HG03469 (cell line): ENCODE measurements around the gene C5.

Source experiments
- ATAC-seq: cut with Tn5 transposase; IDR thresholded peaks from one replicate; pipeline ENCODE4 v1.9.1; 2021; ENCODE audit warnings: mild to moderate bottlenecking, moderate library complexity, moderate number of reproducible peaks; ENCODE audit not compliant: unreplicated experiment

Gene C5

DNA sequence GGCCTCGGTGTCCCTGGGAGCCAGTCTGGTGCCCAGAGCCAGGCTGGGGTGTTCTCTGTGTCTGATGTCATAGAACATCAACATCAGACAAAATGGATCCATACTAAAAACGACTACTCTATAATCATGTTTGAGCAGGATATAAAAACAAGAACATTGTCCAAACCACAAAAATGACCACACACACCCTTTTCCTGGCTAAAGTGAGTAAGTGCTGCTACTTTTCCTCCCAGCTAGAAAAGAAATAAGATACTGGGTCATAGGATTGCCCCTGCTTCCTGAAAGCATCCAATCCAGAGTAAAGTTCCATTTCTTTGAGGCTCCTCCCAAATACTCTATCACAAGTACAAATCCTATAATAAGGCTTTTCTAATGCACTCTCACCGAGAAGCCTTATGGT, 103.8 kb downstream of the C5 start:
- no peak for ATAC-seq

DNA sequence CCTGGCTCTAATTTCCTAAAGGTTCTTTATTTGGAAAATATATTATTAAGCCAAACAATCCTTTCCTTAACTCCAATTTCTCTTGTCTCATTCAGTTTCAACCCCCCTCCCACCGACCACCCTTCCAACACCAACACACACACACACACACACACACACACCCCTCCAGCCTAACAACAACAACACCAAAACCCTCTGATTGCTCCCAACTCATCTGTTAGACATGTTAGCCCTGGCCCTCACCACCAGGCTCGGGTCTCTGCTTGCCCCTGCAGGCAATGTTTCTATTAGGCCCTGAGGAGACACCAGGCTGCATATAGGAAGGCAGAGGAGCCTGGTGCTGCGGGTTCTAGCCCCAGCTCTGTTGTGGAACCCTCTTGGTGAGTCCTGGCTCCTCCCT, 105.1 kb downstream of the C5 start:
- no peak for ATAC-seq

DNA sequence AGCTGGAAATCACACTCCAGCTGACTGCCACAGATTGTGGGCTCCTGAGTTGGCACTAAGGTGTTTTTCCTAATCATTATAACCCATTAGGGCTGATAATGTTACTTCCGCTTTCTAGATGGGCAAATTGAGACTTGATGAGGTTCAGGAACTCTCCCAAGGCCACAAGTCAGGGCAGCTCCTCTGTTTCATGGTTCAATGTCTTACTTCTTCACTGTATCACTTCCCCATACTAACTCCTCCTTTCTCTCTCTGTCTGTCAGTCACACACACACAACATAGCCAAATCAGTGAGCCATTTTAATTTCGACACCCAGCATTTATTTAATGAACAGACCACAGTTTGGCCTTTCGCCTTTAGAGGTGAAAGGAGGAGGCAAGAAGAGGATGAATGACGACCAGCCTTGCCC, 105.6 kb downstream of the C5 start:
- peak; percentile 88 for ATAC-seq

DNA sequence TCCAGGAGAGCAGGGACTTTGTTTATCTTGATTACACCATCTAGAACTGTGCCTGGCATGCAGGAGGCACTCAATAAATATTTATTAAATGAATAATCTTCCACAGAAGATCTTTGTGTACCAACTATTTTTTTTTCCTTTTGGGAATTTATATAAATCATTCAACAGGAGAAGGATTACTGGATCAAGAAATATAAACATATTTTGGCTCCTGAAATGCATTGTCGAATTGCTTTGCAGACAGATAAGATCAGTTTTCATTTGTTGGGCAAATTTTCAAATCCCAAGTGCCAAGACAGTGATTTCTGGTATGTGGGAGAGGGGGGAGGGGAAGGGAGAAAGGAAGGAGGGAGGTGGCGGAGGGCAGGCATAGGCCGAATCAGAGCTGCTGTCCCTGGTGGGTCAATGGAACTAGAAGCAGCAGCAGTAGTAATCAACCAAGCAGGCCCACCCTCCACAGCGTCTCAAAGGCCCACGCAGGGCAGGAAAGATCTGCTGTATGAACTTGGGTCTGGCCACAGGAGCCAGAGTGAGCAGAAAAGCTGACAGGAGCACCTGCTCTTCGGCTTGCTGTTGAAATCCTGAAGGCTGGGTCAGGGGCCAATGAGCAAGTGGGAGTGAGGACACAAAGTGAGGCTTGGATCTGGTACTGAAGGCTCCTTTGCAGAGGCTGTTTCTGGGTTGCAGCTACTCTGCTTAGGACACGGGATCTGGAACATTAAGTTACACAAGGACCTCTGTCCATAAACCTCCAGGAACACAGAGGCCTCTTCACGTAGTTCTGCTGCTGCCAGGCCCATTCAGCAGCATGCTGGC, 107.7 kb downstream of the C5 start:
- ATAC-seq: no peak

DNA sequence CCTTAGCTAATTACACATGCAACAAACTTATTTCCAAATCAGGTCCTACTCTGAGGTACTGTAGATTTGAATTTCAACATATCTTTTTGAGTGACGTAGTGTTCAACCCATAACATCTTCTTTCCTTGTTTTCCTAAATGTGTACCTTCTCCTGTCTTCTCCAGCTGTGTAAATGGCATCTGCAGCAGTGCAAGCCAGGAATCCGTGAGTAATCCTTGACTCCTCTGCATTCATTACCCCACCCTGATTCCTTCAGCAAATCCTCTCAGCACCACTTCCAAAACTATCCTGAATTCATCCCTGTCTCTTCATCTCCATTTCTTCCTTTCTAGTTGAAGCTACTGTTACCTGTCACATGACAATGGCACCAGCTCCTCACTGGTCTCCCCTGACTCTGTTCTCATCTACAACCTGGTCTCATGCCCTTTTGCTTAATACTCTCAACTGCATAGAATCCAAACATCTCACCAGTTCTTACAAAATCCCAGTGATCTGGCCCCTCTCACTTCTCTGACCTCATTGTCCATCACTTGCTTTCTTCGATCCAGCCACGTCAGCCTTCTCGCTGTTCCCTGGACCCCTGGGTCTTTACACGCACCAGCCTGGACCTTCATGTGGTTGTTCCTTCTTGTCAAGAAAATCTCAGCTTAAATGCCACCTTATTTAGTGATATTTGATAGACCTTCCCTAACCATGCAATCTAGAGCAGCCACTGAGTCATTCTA, 108.9 kb downstream of the C5 start:
- no peak for ATAC-seq

DNA sequence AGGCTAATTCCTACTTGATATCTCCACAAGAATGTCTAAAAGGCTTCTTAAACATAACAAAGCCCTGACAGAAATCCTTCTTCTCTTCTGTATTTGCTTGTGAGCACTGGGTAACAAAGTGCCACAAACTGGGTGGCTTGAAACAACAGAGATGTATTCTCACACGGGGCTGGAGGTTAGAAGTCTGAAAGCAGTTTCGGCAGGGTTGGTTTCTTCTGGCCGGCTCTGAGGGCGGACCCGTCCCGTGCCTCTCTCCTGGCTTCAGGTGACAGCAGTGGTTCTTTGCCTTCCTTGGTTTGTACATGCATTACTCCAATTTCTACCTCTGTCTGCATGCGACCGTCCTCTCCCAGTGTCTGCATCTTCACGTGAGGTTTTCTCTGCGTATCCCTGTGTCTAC, 109.5 kb downstream of the C5 start:
- no peak for ATAC-seq

DNA sequence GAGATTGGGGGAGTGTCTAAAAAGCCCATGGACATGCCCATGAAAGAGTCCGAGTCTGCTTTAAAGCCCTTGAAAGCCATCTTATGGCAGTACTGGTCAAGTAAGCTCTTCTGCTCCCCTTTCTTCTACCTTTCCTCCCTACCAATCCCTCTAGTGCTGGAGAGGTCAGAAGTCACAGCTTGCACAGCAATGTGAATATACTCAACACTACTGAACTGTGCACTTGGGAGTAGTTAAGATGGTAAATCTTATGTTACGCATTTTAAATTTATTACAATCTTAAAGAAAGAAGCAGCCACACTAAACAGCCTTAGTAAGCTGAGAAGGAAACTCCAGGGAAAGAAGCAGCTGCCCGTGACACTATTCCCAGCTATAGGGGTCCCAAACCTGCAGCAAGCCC, 111.2 kb downstream of the C5 start:
- no peak for ATAC-seq

DNA sequence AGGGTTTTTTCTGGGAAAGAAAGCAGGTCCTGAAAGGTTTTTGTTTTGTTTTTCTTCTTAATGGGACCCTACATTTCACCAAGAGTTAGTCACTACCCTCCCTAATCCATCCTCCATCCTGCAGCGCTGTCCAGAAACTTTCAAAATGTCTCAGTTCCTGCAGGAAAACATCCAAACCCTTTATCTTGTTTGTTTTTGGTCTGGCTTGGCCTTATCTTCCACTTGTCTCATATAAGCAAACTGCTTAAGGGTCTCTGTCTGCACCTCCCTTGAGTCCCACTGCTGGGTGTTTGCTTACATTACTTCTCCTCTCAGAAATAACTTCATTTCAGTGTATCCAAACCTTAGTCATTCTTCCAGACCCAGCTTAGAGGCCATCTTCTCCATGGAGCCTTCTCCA, 112.5 kb downstream of the C5 start:
- no peak for ATAC-seq

DNA sequence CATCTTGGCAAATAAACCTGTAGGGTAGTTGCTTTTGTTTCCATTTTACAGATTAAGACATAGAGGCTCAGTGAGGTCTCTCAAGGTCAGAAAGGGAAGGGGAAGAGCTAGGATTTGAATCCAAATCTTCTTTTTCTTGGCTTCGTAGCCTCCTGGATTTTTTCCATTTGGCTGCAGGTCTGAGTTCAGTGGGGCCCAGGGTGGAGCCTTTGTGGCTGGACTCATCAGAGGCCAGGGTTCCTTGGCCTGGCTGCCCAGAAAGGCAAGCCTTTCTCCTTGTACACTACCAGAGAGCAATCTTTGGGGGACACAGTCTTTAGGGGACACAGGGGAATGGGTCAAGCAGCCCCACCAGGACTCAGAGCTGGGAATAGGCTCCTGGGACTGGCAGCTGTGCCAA, 112.9 kb downstream of the C5 start:
- no peak for ATAC-seq

DNA sequence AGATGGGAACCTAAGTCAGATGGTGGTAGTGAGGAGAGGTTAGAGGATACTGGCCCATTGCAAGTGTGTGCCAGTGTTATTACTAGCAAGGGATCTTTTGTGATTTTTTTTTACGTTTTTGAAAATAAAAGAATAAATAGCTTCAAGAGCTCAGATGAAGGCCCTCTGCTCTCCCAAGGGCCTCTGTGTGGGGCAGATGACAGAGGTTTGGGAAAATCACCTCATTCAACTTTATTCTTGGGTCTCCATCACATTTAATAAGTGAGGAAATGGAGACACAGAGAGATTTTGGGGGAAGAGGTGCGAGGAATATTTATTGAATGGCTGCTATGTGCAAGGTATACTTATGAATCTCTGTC, 113.3 kb downstream of the C5 start:
- no peak for ATAC-seq

DNA sequence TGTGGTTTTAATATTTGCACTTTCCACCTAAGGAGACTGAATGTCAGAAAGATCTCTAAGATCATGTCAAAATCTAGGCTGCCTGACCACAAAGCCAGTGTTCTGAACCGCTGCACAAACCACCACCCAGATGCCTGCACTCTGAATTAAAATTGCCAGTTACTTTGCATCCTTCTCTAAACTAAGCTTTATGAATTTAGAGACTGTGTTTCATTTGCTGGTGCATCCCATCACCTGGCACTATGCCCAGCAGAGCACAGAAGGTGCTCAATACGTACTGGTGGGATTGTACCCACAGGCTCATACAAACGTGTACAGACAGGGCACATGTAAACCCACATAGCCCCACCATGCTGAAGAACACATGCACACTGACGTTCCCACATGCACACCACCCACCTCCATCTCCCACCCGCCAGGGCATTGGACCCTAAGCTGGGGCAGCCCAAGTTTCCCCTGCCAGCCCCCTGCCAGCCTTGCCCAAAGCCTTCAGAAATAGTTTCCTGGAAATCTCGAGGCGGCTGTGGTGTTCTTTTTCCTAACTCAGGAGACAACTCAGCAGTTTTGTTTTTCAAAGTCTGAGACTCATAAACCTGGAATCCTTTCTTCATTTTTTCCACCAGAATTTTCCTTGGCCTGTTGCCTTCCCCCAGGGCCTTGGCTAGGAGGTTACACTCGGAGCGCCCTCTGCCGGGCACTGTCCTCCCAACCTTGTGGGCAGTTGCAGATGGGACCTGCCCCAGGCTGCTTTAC, 113.9 kb downstream of the C5 start:
- ATAC-seq: no peak

DNA sequence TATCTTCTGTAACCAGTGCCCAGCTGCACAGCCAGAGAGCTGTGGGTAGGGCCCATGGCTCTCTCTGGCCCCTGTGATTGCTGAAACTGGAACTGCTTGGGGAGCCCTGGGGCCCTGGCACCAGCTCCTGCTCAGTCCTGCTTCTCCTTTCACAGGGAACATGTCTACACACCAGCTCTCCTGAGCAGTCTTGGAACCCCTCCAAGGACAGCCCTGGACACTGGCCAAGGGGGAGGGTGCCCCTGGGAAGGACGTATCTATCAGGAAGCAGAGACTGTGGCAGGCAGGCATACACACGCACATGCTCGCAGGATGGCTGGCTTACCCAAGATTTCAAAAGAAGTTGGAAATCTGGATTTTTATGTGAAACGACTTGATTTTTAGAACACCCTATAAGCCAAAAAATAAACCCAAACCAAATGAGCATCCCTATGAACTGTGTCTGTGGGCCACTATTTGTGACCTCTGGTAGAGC, 114.7 kb downstream of the C5 start:
- ATAC-seq: no peak

DNA sequence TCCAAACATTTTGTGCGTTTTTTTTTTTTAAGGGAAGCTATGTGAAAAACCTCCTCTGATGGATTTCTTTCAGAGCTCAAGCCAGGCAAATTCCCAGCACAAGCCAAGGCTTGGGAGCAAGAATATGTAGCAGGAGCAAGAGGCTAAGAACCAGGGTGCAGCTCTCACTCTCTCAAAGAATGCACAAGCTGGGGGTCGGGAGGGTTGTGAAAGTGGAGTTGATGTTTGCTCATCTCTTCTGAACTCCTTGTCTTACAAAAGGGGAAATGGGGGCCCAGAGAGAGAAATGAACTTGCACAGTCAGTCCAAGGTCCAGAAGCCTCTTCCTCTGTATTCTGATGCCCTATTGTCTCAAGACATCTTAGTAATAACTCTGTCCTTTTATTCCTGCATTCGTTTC, 115.8 kb downstream of the C5 start:
- ATAC-seq: no peak

DNA sequence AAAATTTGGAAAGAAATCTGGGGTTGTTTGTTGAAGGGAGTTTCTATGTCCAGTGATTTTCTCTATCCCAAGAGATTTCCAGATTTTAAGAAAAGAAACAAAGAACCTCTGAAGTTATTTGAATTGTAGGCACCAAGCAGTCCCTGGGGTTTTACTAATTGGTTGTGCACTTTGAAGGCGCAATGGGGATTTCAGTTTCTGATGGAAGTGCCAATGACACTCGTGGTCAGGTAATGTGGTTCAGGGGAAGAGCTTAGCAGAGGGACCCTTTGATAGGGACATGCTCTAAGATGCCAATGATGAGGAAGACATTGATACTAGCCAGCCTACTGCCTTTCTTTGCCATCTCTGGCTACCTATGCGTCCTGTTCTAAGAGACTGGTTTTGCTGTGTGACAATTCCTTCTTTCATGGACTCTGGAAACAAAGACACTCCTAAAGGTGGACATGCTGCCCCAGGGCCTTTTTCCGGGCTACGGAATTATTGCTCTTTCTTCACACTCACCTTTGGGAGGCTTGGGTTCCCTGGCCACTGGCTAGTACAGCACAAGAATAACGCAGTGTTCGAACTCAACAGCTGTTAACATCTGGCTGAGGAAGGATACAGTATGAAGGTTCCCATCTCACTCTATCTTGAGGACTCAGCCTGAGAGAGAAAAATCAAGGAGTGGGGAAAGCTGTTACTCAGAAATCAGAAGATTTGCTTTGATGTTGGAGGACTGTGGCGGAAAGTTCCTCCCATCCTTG, 116.6 kb downstream of the C5 start:
- ATAC-seq: no peak

DNA sequence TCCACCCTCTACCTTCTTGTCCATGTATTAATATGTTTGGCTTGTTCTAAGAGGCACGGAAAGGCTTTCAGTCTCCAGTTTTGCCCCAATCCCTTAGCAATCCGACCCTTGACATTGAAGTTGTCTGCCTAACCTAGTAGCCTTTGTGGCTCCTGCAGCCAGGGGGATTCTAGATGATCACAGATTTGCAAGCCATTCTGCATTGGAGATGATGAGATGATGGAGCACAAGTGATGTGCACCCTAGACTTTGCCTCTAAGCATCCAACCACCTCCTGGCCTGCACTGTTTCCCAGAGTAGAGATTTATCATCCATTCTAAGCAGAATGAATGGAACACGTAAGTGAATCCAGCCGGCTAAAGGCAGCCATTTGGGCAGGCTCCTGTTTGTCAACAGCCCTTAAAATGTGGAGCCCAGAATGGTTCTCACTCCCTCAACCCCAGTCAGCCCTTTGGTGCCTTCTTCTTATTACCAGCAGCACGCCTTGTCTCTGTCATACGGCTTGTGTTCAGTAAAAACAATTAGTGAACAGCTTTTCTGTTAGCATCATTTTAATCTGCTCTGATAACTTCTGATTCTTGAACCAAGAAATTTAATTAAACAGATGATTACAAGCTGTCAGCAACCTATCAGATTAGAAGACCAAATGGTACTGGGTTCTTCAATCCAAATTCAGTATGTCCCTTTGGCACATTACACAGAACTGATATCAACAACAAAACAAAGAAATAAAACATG, 117.8 kb downstream of the C5 start:
- no peak for ATAC-seq

DNA sequence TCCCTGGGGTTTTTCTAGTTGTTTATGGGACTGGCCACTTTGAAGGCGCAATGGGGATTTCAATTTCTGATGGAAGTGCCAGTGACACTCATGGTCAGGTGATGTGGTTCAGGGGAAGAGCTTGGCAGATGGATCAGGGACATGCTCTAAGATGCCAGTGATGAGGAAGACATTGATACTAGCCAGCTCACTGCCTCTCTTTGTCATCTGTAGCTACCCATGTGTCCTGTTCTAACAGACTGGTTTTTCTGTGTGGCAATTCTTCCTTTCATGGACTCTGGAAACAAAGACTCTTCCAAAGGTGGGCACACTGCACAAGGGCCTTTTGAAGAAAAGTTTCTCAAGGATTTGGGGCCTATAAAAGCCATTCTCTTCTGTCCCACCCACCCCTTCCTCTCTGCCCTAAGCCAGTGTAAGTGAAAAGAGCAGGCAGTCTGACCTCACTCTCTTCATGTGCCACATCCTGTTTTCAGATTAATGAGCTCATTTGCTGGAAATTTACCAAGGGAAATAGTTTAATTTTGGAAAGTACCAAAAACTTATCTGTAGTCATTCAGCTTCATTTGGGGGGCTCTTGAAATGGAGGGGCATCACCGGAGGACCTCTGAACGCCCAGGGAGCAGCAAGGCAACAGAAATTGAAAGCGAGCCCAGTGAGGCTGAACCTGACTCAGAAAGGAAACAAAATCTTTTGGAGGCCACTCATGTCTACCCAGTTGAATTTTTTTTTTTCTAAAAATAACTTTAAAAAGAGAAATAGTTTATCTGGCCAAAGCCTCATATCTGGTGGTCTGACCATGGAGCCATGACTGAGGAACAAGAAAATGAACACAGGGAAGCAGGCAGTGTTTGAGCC, 118.6 kb downstream of the C5 start:
- peak; percentile 32 for ATAC-seq

DNA sequence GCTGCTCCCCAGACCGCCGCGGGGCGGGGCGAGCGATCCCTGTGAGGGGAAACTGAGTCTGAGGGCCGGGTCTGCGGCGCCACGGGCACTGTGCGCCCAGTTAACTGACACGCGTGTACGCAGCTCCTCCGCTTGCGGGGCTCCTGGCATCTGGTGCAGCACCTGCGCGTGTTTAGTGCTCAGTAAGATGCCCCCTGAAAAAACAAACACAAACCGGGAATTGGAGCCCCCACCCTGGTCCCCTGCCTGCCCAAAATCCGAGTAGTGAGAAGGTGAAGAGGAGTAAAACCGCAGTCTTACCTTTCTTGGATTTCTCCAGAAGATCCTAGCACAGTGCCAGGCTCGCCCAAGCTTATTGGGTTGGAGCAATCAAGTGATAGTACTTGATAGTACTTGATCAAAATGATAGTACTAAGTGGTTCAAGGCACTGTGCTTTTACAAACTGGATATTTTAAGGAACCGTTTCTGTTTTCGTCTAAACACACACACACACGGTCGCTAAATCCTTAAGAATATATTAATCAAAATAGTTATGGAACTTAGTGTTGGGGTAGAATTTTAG, 120.8 kb downstream of the C5 start:
- no peak for ATAC-seq

DNA sequence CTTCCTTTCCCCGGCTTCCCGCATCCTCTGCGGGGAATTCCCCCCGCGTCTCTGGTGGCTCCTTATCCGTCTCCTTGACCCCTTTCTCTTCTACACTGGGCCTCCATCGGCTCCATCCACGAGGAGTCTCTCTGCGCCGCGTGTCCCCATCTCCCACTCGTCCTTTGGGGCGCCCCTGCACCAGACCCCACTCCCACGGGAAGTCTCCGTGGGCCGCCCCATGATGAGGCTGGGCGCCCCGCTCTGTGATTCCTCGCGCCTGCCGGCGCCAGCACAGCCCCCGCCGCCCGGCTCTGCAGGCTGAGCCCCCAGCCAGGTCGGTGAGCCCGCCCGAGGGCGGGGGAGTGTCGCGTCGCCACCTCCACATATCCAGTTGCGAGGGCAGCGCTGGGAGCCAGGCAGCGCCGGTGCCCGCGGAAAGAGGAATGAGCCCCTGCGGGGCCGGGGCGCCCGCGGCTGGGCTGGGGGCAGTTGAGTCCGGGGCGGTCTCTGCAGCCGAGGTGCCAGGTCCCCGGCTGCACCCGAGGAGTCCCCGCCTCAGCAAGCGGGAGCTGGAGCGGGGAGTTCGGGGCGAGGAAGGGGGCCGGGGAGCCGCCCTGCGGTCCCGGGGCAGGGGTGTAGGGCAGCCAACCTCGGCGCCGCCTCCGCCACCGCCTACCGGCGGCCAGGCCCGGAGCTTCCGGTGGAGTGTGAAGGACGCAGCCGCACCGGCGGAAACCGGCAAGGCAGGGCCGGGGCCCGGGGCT, 121.4 kb downstream of the C5 start:
- ATAC-seq: no peak
